HG03175 (cell line): ENCODE data around the gene KRTAP26-1.

Experiments used
- ATAC-seq: cut with Tn5 transposase; IDR thresholded peaks from one replicate; pipeline ENCODE4 v1.9.1; 2021; ENCODE audit warnings: mild to moderate bottlenecking, moderate library complexity; ENCODE audit not compliant: unreplicated experiment

Gene KRTAP26-1

DNA sequence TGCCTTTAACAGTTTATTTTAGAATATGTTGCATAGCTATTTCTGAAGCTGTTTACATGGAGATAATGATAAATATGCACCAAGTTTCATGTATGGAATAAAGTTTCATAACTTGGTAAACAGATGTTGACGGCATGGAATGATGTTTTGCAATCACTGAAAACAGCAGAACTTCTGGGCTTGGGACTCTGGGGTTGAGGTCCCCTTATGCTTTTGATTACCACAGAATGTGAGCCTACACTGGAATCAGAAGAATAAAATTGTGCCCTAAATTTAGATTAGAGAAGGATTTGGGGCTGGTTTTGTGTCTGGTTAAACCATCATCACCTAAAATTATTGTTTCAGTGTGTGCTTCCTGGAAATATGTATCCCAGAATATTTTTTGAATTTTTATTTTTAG, 48.5 kb downstream of the KRTAP26-1 start:
- no peak for ATAC-seq

DNA sequence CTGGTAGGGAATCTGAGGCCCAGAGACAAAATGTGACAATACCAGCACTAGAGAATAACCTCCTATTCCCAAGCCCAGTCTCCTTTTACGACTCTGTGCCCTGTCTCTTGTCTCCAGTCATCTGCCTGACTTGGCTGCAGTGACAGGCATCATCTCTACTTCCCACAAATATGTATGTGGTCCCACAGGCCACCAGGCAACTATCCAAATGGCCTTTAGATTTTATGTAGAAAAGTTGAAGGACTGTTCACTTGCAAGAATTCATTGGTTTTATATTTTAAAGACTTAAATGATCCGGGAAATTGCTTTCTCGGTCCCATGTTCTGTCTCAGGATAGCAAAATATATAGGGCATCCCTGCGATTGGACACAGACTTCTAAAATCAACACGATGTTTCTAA, 49.0 kb downstream of the KRTAP26-1 start:
- ATAC-seq = no peak

DNA sequence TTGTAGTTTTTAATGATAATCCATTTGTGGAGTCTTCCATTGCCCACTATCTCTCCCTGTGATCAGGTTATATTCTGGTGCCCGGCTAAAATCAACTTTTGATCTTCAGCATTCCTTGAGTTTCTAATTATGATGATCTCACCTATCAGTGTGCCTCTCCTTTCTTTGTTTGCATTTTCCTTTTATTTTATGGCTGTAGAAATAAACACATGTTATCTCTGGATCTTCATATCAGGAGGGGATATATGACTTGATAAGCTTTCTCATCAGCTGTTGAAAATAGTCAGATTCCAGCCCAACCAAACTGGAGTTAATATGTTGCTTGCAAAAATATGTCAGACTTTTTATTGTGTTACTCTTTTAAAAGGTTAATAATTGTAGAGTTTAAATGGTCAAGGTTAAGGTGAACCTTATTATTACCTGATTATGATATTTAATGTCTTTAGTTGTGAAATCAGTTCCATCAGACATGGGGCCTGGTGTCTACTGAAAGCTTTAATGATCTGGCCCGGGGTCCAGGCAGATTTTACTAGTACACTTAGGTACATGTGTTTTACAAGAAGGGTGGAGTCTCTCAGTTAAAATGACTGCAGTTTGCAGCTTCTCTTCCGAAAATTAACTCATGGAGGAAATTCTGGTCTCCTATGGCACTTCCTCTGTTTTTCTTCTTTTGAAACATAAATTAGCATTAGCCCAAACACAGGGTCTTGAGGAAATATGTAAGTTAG, 50.1 kb downstream of the KRTAP26-1 start:
- no peak for ATAC-seq
